ENCODE measurements around the gene ZFAND5.

DNA sequence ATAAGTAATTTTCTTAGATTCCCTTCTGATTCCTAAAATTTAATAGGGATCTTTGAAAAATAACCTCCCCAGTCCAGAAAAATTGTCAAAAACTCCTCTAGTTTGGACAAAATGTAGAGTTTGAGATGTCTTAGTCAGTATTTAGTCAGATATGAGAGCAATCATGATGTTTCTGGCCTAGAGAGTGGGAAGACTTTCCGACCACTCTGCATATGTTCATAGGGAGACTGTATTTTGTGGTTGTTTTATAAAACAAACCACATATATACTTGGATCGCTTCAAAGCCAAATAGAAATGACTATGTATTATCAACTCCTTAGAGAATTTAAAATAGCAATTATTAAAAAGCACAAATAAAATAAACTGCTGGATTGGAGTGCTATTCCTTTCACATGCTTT, 15.8 kb downstream of the ZFAND5 start:
- TF ChIP-seq ARNT (IDR thresholded peaks at IDR 0.05) (no peak), BHLHE40 (IDR thresholded peaks at IDR 0.05; ENCODE audit: borderline replicate concordance) (no peak), FOXM1 (IDR thresholded peaks at IDR 0.05; ENCODE audit: borderline replicate concordance) (no peak), ELF4 (IDR thresholded peaks at IDR 0.05) (no peak), FOXA1 (IDR thresholded peaks at IDR 0.05) (no peak), SP1 (IDR thresholded peaks at IDR 0.05) (no peak), LEF1 (IDR thresholded peaks at IDR 0.05; ENCODE audit: borderline replicate concordance) (no peak), SUZ12 (IDR thresholded peaks at IDR 0.05) (no peak), NFRKB (IDR thresholded peaks at IDR 0.05) (no peak), HDGF (IDR thresholded peaks at IDR 0.05; ENCODE audit: borderline replicate concordance) (no peak), CTBP1 (IDR thresholded peaks at IDR 0.05; ENCODE audit: borderline replicate concordance) (no peak), ZNF384 (IDR thresholded peaks at IDR 0.05) (no peak), L3MBTL2 (conservative IDR thresholded peaks at IDR 0.05) (no peak)
